ENCODE measurements around the gene ABHD8. TPM values are rescaled to one million over a fixed set of nuclear protein-coding genes. Genes with fewer than 3 reads are reported as not detected.

ABHD8 gene
- total RNA-seq, 1 donor from 2014 or later, result 20.1 TPM

DNA sequence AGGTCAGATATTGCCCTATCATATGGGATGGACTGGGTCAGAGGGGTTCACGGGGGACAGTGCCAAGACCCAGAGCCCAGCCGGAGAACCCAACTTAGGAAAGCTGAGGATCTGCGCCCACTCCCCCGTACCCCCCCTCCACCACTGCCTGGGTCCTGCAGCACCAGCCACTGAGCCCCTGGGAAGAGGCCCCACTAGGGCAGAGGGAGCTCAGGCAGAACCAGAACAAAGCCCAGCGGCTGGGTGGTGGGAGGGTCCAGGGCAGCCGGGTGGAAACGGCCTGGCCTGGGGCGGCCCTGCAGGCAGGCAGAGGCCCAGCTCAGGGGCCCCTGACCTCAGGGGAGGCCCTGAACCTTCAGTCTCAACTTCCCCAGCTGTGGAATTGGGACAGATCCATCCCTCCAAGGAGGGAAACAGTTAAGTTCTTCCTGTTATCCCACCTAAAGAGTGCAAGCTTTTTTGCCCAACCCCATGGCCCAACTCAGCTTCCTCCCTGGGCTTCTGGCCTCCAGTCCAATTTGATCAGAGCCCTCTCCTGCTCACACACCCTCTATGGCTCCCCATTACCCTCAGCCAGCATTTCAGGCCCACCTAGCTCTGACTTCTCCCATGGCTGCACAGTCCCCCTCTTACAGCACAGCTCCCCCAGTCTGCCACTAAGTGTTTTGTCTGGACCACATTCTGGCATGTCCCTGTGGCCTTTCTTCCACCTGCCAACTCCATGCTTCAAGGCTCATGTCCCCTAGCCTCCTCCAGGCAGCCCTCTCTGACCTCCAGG, 60.6 kb downstream of the ABHD8 start:
- DNase-seq (ENCODE audit: low spot score), result no peak

Other genes with a start within 250 kb of the ABHD8 start
- gene HAUS8, start 228.0 kb downstream of the ABHD8 start, total RNA-seq, result 10.8 TPM
- 75.0 TPM for gene MYO9B, start 227.6 kb downstream of the ABHD8 start, total RNA-seq
- gene USE1, start 88.1 kb downstream of the ABHD8 start, total RNA-seq, result 28.0 TPM
- gene OCEL1, start 77.2 kb downstream of the ABHD8 start, total RNA-seq, result 47.8 TPM
- 46.3 TPM for gene NR2F6, start 57.5 kb downstream of the ABHD8 start, total RNA-seq
- gene USHBP1, start 38.7 kb downstream of the ABHD8 start, total RNA-seq, result 4.3 TPM
- 70.5 TPM for gene BABAM1, start 36.0 kb downstream of the ABHD8 start, total RNA-seq
- gene ANKLE1, start 21.5 kb downstream of the ABHD8 start, total RNA-seq, result 0.83 TPM
- gene MRPL34, start 2.4 kb upstream of the ABHD8 start, total RNA-seq, result 102 TPM
- 37.9 TPM for gene DDA1, start 6.1 kb upstream of the ABHD8 start, total RNA-seq
- 33.2 TPM for gene ANO8, start 31.4 kb upstream of the ABHD8 start, total RNA-seq
- gene GTPBP3, start 34.1 kb upstream of the ABHD8 start, total RNA-seq, result 24.7 TPM
- gene PLVAP, start 73.9 kb upstream of the ABHD8 start, total RNA-seq, result 166 TPM
- 1.0 TPM for gene CCDC194, start 90.8 kb upstream of the ABHD8 start, total RNA-seq
- gene BST2, start 102.2 kb upstream of the ABHD8 start, total RNA-seq, result 90.6 TPM
- 61.2 TPM for gene MVB12A, start 116.6 kb upstream of the ABHD8 start, total RNA-seq
- gene TMEM221, start 145.2 kb upstream of the ABHD8 start, total RNA-seq, result 0.37 TPM
- gene NXNL1, start 157.5 kb upstream of the ABHD8 start, total RNA-seq, result not detected
- gene SLC27A1, start 167.1 kb upstream of the ABHD8 start, total RNA-seq, result 37.1 TPM
- 93.0 TPM for gene PGLS, start 208.2 kb upstream of the ABHD8 start, total RNA-seq